ENCODE data around the gene RO60. TPM values are rescaled to one million over a fixed set of nuclear protein-coding genes. Genes with fewer than 3 reads are reported as not detected.

RO60 gene
- total and polyA plus RNA-seq, 2 donors (not counting 1 experiment from before 2014, with no cell fraction given) = 8.2 to 66.4 TPM

DNA sequence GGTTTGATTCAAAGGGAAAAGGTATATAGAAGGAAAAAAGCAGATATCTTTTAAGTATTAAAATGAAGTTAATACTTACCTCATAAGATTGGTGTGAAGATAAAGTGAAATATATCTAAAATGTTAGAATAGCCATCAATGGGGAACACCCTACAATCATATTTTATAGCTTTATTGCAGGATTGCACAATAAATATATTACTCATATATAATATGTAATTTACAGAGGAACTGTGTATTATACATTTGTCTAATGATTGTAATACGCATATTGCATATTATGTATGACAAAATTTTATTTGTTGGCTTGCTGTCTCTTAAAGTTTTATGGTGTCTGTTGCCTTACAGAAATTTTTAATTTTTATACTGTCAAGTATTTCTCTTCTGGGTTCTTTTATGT is 48.0 kb upstream of the RO60 start:
- Histone ChIP-seq H3K9me3 (ENCODE audit: control extremely low read depth in 1 of 3, control insufficient read depth in 2 of 3, insufficient read depth in 1 of 3, low read length in 2 of 3) (peaks cover 0 to 1% (median 0%) of the 10 kb centered on the region in 3 donors), H3K4me3 (ENCODE audit: control extremely low read depth in 1 of 5, extremely low read depth in 1 of 5, insufficient read depth in 1 of 5, low read depth in 2 of 5, low read length in 4 of 5) (no peak overlapping the region), H3K4me1 (ENCODE audit: control insufficient read depth in 2 of 2, insufficient read depth in 2 of 2, low read length in 2 of 2) (no peaks in the 10 kb centered on the region), H3K79me2 (ENCODE audit: control insufficient read depth, insufficient read depth, low read length) (no peaks in the 10 kb centered on the region), H3K9ac (ENCODE audit: low read length) (no peak overlapping the region), H4K20me1 (ENCODE audit: control insufficient read depth, insufficient read depth, low read length, poor library complexity, severe bottlenecking) (no peaks in the 10 kb centered on the region), H3K27ac (ENCODE audit: low read length in 2 of 2) (no peak overlapping the region), H3K36me3 (replicated peaks in 1 of 2; ENCODE audit: control extremely low read depth in 1 of 2, control insufficient read depth in 1 of 2, extremely low read depth in 1 of 2, insufficient read depth in 2 of 2, low read length in 1 of 2) (no peaks in the 10 kb centered on the region), H3K4me2 (replicated peaks; ENCODE audit: low read depth, low read length, poor library complexity, severe bottlenecking) (no peak overlapping the region), H3K27me3 (replicated peaks in 1 of 4; ENCODE audit: control extremely low read depth in 1 of 4, control insufficient read depth in 3 of 4, insufficient read depth in 4 of 4, low read length in 3 of 4) (no peaks in the 10 kb centered on the region), H2AFZ (ENCODE audit: insufficient read depth, low read depth, low read length, poor library complexity, severe bottlenecking) (no peak overlapping the region)
- CTCF ChIA-PET = interaction anchor here (1.1 to 1.2 kb wide), 2 partner anchors 10 to 537 kb away, joined by 4 to 9 read pairs; no protein-coding TSS in a partner anchor
- intact Hi-C loops (cut with micrococcal nuclease) = loop anchor here (10.0 kb wide), 2 partner anchors 67 to 397 kb away; no protein-coding TSS in a partner anchor
- WGBS (ENCODE audit: insufficient coverage) = no CpG with 5 or more reads among the region's 1 CpG
- TF ChIP-seq EZH2 (IDR thresholded peaks at IDR 0.05; ENCODE audit: borderline replicate concordance, insufficient read depth, low read depth, low read length, poor library complexity, severe bottlenecking) = no peak
- TF ChIP-seq, protein P1, sequence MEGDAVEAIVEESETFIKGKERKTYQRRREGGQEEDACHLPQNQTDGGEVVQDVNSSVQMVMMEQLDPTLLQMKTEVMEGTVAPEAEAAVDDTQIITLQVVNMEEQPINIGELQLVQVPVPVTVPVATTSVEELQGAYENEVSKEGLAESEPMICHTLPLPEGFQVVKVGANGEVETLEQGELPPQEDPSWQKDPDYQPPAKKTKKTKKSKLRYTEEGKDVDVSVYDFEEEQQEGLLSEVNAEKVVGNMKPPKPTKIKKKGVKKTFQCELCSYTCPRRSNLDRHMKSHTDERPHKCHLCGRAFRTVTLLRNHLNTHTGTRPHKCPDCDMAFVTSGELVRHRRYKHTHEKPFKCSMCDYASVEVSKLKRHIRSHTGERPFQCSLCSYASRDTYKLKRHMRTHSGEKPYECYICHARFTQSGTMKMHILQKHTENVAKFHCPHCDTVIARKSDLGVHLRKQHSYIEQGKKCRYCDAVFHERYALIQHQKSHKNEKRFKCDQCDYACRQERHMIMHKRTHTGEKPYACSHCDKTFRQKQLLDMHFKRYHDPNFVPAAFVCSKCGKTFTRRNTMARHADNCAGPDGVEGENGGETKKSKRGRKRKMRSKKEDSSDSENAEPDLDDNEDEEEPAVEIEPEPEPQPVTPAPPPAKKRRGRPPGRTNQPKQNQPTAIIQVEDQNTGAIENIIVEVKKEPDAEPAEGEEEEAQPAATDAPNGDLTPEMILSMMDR (IDR thresholded peaks at IDR 0.05) = no peak
- H3K4me3 Mint-ChIP-seq = no peak overlapping the region
- H3K27ac Mint-ChIP-seq = no peak overlapping the region
- H3K4me1 Mint-ChIP-seq = no peaks in the 10 kb centered on the region
- POLR2A ChIA-PET = no interaction called here
- H3K9me3 Mint-ChIP-seq (ENCODE audit: insufficient read depth) = no peaks in the 10 kb centered on the region
- DNase-seq = no peak
- no peak for ATAC-seq (ENCODE audit: low read depth)
- no peaks in the 10 kb centered on the region for H3K27me3 Mint-ChIP-seq

DNA sequence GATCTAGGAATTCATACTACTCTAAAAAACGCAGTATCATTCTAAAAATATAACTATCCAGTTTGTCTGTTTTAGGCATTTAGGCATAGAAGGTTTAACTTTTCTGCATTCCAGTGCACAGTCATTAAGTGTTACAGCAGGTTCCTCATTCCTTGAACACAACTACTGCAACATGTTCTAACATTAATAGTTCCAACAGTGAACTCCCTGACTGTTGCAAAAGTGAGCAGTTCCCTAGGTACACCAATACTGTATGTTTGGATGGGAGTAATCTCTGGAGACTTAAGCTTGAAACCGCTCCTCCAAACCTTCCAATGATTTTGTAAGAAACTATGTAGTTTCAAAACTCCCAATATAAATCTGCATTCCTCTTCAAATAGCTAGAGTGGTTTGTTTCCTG is 46.4 kb upstream of the RO60 start:
- Histone ChIP-seq H3K9me3 (ENCODE audit: control extremely low read depth in 1 of 3, control insufficient read depth in 2 of 3, insufficient read depth in 1 of 3, low read length in 2 of 3) (peaks cover 0 to 1% (median 0%) of the 10 kb centered on the region in 3 donors), H2AFZ (ENCODE audit: insufficient read depth, low read depth, low read length, poor library complexity, severe bottlenecking) (no peak overlapping the region), H3K4me2 (replicated peaks; ENCODE audit: low read depth, low read length, poor library complexity, severe bottlenecking) (no peak overlapping the region), H3K36me3 (replicated peaks in 1 of 2; ENCODE audit: control extremely low read depth in 1 of 2, control insufficient read depth in 1 of 2, extremely low read depth in 1 of 2, insufficient read depth in 2 of 2, low read length in 1 of 2) (peaks cover 0 to 2% of the 10 kb centered on the region in 2 experiments), H3K79me2 (ENCODE audit: control insufficient read depth, insufficient read depth, low read length) (no peaks in the 10 kb centered on the region), H4K20me1 (ENCODE audit: control insufficient read depth, insufficient read depth, low read length, poor library complexity, severe bottlenecking) (no peaks in the 10 kb centered on the region), H3K27ac (ENCODE audit: low read length in 2 of 2) (no peak overlapping the region), H3K4me3 (ENCODE audit: control extremely low read depth in 1 of 5, extremely low read depth in 1 of 5, insufficient read depth in 1 of 5, low read depth in 2 of 5, low read length in 4 of 5) (no peak overlapping the region), H3K9ac (ENCODE audit: low read length) (no peak overlapping the region), H3K4me1 (ENCODE audit: control insufficient read depth in 2 of 2, insufficient read depth in 2 of 2, low read length in 2 of 2) (no peaks in the 10 kb centered on the region), H3K27me3 (replicated peaks in 1 of 4; ENCODE audit: control extremely low read depth in 1 of 4, control insufficient read depth in 3 of 4, insufficient read depth in 4 of 4, low read length in 3 of 4) (no peaks in the 10 kb centered on the region)
- Mint-ChIP-seq H3K9me3 (ENCODE audit: insufficient read depth) (no peaks in the 10 kb centered on the region), H3K27me3 (no peaks in the 10 kb centered on the region), H3K27ac (no peak overlapping the region), H3K4me1 (no peaks in the 10 kb centered on the region), H3K4me3 (no peak overlapping the region)
- no peak for ATAC-seq (ENCODE audit: low read depth)
- TF ChIP-seq, protein P1 (IDR thresholded peaks at IDR 0.05) = no peak
- no peak for TF ChIP-seq EZH2 (IDR thresholded peaks at IDR 0.05; ENCODE audit: borderline replicate concordance, insufficient read depth, low read depth, low read length, poor library complexity, severe bottlenecking)
- no CpG with 5 or more reads among the region's 2 CpGs for WGBS (ENCODE audit: insufficient coverage)
- ChIA-PET CTCF (interaction anchor here (1.0 to 9.9 kb wide), 3 partner anchors 11 to 538 kb away, joined by 3 to 201 read pairs (median 4); partner anchors contain the start of gene RGS2), POLR2A (no interaction called here)
- intact Hi-C loops (cut with micrococcal nuclease) = loop anchor here (10.0 kb wide), 2 partner anchors 68 to 398 kb away; no protein-coding TSS in a partner anchor
- no peak for DNase-seq
